Lung (tissue), 12 donors: ENCODE data around the gene NTRK2. TPM values are rescaled to one million over a fixed set of nuclear protein-coding genes. Genes with fewer than 3 reads are reported as not detected.
A peak's percentile ranks its signal among the peaks of the same experiment; 100 is the strongest.
"Not testable (repeated sequence)": the region's sequence is repeated elsewhere in the genome, so short reads cannot be mapped to it uniquely, and the experiment has no call there.

Source experiments
- ATAC-seq: fragments of 200-7000 bp; cut with Tn5 transposase; one replicate; pipeline ENCODE4 v1.9.1; 2020; ENCODE audit warnings: moderate number of reproducible peaks; ENCODE audit not compliant: insufficient read depth, low FRiP score
- DNase-seq, 3 donors: peaks; one replicate each; pipeline ENCODE4 v3.0.0-alpha.2; 2013 to 2017
- H3K27ac ChIP-seq, 2 donors: one replicate each; pipeline ENCODE4 v1.5.1; 2013; ENCODE audit warnings: mild to moderate bottlenecking in 2 of 2, moderate library complexity in 2 of 2, control low read depth in 1 of 2, inconsistent platforms in 1 of 2, low read depth in 1 of 2, low read length in 1 of 2
- H3K27me3 ChIP-seq, 3 donors: one replicate each; pipeline ENCODE4 v1.5.1; 2013; ENCODE audit warnings: low read length in 2 of 3; ENCODE audit not compliant: control insufficient read depth in 3 of 3, insufficient read depth in 3 of 3
- H3K36me3 ChIP-seq, 4 donors: one replicate each; pipeline ENCODE4 v1.5.1; 2013; ENCODE audit warnings: low read length in 4 of 4, mild to moderate bottlenecking in 1 of 4, moderate library complexity in 1 of 4; ENCODE audit not compliant: control insufficient read depth in 4 of 4, insufficient read depth in 4 of 4
- H3K4me1 ChIP-seq, 5 donors: one replicate each; pipeline ENCODE4 v1.5.1; 2013; ENCODE audit warnings: low read length in 5 of 5, mild to moderate bottlenecking in 2 of 5, moderate library complexity in 1 of 5; ENCODE audit not compliant: control insufficient read depth in 5 of 5, insufficient read depth in 5 of 5
- H3K4me3 ChIP-seq: one replicate; pipeline ENCODE4 v1.5.1; 2013; ENCODE audit warnings: mild to moderate bottlenecking, control low read depth, moderate library complexity
- H3K9ac ChIP-seq, 2 donors: one replicate each; pipeline ENCODE4 v1.5.1; 2013; ENCODE audit warnings: low read length in 2 of 2, control low read depth in 1 of 2; ENCODE audit not compliant: insufficient read depth in 1 of 2
- H3K9me3 ChIP-seq, 4 donors: one replicate each; pipeline ENCODE4 v1.5.1; 2013; ENCODE audit warnings: low read length in 3 of 4, mild to moderate bottlenecking in 1 of 4, moderate library complexity in 1 of 4; ENCODE audit not compliant: control insufficient read depth in 4 of 4, insufficient read depth in 3 of 4
- CTCF ChIP-seq: IDR thresholded peaks from 2 replicates; pipeline ENCODE4 v1.5.1; 2012; ENCODE audit warnings: mild to moderate bottlenecking; ENCODE audit errors: control extremely low read depth, extremely low read depth
- WGBS, 2 donors: extraction: QIAGEN DNeasy Blood & Tissue Kit; methylation state at CpG; one replicate each; pipeline ENCODE4 v1.1.7; 2013; 5-methylcytosine and 5-hydroxymethylcytosine counted together
- polyA plus RNA-seq, 2 donors: library from polyadenylated mRNA; stranded (reverse); fragments of 200-250 nt; gene quantifications; one replicate each; pipeline ENCODE4 v1.2.1, GENCODE V29; 2013
- total RNA-seq, 2 donors: library from RNA; depleted of rRNA in 1 of 2; stranded (reverse); fragments of >200 nt in 1 of 2; gene quantifications; one replicate each; pipeline ENCODE4 v1.2.1, GENCODE V29; 2014 to 2021
- donor health status: control.
- donor health status: control.
- donor health status: Bipolar disorder and iron deficiency.
- donor health status: healthy.
- donor health status: DM: yes; HTN: yes; CAD: no.

NTRK2 gene
- total and polyA plus RNA-seq, 4 donors = 0.33 to 14.4 (median 3.3) TPM

DNA sequence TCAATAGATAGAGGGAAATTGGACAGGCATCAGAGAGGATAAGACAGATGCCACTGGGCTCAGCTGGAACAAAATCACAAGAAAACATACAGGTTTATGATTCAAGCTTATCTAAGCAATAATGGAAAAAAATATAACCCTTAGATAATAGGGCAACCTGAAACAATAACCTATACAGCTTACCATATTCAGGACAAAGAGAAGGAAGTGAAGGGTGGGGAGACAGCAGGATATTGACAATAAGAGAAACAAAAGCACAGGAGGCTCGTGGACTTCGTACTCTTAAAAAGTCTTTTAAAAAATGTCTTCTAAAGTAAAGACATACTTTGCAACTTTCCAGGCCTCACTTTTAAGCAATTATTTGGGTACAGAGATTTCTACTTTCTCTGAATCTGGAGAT, 225.3 kb downstream of the NTRK2 start:
- Histone ChIP-seq H3K4me1 (peaks cover 0 to 8% (median under 1%) of the 10 kb centered on the region in 5 donors), H3K9ac (no peak overlapping the region), H3K9me3 (no peaks in the 10 kb centered on the region), H3K27me3 (peaks cover 0 to 42% (median 4%) of the 10 kb centered on the region in 3 donors), H3K36me3 (no peaks in the 10 kb centered on the region), H3K27ac (no peak overlapping the region), H3K4me3 (no peak overlapping the region)
- no peak for DNase-seq
- no peak for ATAC-seq
- TF ChIP-seq CTCF = no peak
- 47 to 75% methylated on average over 2 of the region's 2 CpGs for WGBS, 2 donors

- DNase-seq (no peak), ATAC-seq (no peak)
- no peak overlapping the region for H3K9ac ChIP-seq
- 79 to 86% methylated on average over 7 of the region's 7 CpGs for WGBS, 2 donors
- H3K27me3 ChIP-seq = peaks cover 0 to 44% (median 9%) of the 10 kb centered on the region in 3 donors
- H3K9me3 ChIP-seq = no peaks in the 10 kb centered on the region
- H3K36me3 ChIP-seq = no peaks in the 10 kb centered on the region
- TF ChIP-seq CTCF = no peak
- H3K27ac ChIP-seq = no peak overlapping the region
- no peak overlapping the region for H3K4me3 ChIP-seq
- peaks cover 0 to 3% (median 0%) of the 10 kb centered on the region in 5 donors for H3K4me1 ChIP-seq
These were observed 228.0 kb downstream of the NTRK2 start for GRCh38 chr9:84897362-84898094.

DNA sequence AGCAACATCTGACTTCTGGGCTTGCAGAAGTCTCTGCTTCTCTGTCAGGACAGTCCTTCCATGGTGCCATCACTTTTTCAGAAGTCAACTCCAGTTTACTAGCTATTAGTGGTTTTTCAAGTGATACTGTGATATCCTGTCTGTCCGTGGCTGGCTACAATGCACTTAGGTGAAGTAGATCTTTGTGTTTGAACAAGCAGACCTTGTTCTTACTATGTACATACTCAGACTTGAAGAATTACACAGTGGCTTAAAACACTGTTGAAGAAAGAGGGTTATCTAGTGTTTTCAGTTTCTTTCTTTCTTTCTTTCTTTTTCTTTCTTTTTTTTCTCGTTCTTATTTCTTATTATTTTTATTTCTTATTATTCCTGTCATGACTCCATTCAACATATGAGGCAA, 228.7 kb downstream of the NTRK2 start:
- peak in 1 of 3 donors; percentile 47 for DNase-seq

GRCh38 chr9:84898618-84899017, 229.1 kb downstream of the NTRK2 start:
- not testable (repeated sequence) for H3K4me3 ChIP-seq, H3K4me1 ChIP-seq, H3K9me3 ChIP-seq, H3K36me3 ChIP-seq, DNase-seq, H3K9ac ChIP-seq, H3K27ac ChIP-seq, ATAC-seq
- 65 to 78% methylated on average over 6 of the region's 6 CpGs for WGBS, 2 donors
- H3K27me3 ChIP-seq = peaks cover 0 to 49% (median 19%) of the 10 kb centered on the region in 3 donors

More for the DNA sequence above, 228.7 kb downstream of the NTRK2 start:
- Histone ChIP-seq H3K27me3 (peaks cover 0 to 50% (median 15%) of the 10 kb centered on the region in 3 donors), H3K9me3 (no peaks in the 10 kb centered on the region), H3K4me3 (no peak overlapping the region), H3K36me3 (no peaks in the 10 kb centered on the region), H3K9ac (no peak overlapping the region), H3K27ac (no peak overlapping the region), H3K4me1 (peaks cover 0 to 3% (median 0%) of the 10 kb centered on the region in 5 donors)
- 62 to 77% methylated on average over 2 of the region's 2 CpGs for WGBS, 2 donors
- no peak for ATAC-seq
- TF ChIP-seq CTCF = no peak
